Mesendoderm (in vitro differentiated cells): ENCODE measurements around the gene RASA2.
"Not testable (repeated sequence)": the region's sequence is repeated elsewhere in the genome, so short reads cannot be mapped to it uniquely, and the experiment has no call there.

Source experiments
- DNase-seq: peaks from one replicate; pipeline ENCODE4 v3.0.0; 2013
- H2AK5ac ChIP-seq: 2 replicates; pipeline ENCODE4 v1.6.1; 2013; ENCODE audit warnings: low read length, inconsistent platforms
- H2BK120ac ChIP-seq: 2 replicates; pipeline ENCODE4 v1.6.1; 2013; ENCODE audit warnings: low read depth, mild to moderate bottlenecking, low read length, moderate library complexity, mixed read lengths
- H2BK15ac ChIP-seq: replicated peaks from 2 replicates; pipeline ENCODE4 v1.6.1; 2013; ENCODE audit warnings: low read depth, mild to moderate bottlenecking, moderate library complexity
- H2BK5ac ChIP-seq: 2 replicates; pipeline ENCODE4 v1.6.1; 2013; ENCODE audit warnings: low read length, inconsistent platforms
- H3K18ac ChIP-seq: 2 replicates; pipeline ENCODE4 v1.6.1; 2013; ENCODE audit warnings: mild to moderate bottlenecking, low read length, mixed read lengths
- H3K23ac ChIP-seq: one replicate; pipeline ENCODE4 v1.6.1; 2013; ENCODE audit warnings: low read length
- H3K27ac ChIP-seq: 2 replicates; pipeline ENCODE4 v1.5.1; 2013; ENCODE audit warnings: low read depth, mild to moderate bottlenecking, inconsistent platforms, low read length, moderate library complexity
- H3K27me3 ChIP-seq: 2 replicates; pipeline ENCODE4 v1.6.1; 2013; ENCODE audit warnings: low read length, control low read depth, mild to moderate bottlenecking, inconsistent platforms; ENCODE audit not compliant: insufficient read depth, poor library complexity
- H3K36me3 ChIP-seq: 2 replicates; pipeline ENCODE4 v1.6.1; 2013; ENCODE audit warnings: low read length, inconsistent platforms; ENCODE audit not compliant: control insufficient read depth, insufficient read depth
- H3K4ac ChIP-seq: one replicate; pipeline ENCODE4 v1.6.1; 2013; ENCODE audit warnings: low read depth, mild to moderate bottlenecking, low read length, moderate library complexity
- H3K4me1 ChIP-seq: 2 replicates; pipeline ENCODE4 v1.6.1; 2013; ENCODE audit warnings: low read depth, low read length, inconsistent platforms; ENCODE audit not compliant: control insufficient read depth
- H3K4me2 ChIP-seq: 2 replicates; pipeline ENCODE4 v1.6.1; 2013; ENCODE audit warnings: low read length
- H3K4me3 ChIP-seq: 2 replicates; pipeline ENCODE4 v1.5.1; 2013; ENCODE audit warnings: mild to moderate bottlenecking, low read length
- H3K56ac ChIP-seq: one replicate; pipeline ENCODE4 v1.6.1; 2013; ENCODE audit warnings: low read length
- H3K79me1 ChIP-seq: 2 replicates; pipeline ENCODE4 v1.6.1; 2013; ENCODE audit warnings: low read length, inconsistent platforms
- H3K79me2 ChIP-seq: 2 replicates; pipeline ENCODE4 v1.6.1; 2013; ENCODE audit warnings: mild to moderate bottlenecking, low read length; ENCODE audit not compliant: control insufficient read depth, insufficient read depth
- H3K9ac ChIP-seq: 2 replicates; pipeline ENCODE4 v1.6.1; 2013; ENCODE audit warnings: low read length, inconsistent platforms
- H4K5ac ChIP-seq: one replicate; pipeline ENCODE4 v1.6.1; 2013; ENCODE audit warnings: low read length
- H4K8ac ChIP-seq: one replicate; pipeline ENCODE4 v1.6.1; 2013; ENCODE audit warnings: low read depth, mild to moderate bottlenecking, control low read depth, low read length, moderate library complexity
- WGBS: extraction: QIAGEN DNeasy Blood & Tissue Kit; methylation state at CpG from one replicate; pipeline ENCODE4 v1.1.7; 2013; ENCODE audit warnings: low lambda C conversion rate, missing lambda C conversion rate; ENCODE audit not compliant: insufficient coverage; ENCODE audit errors: extremely low coverage; 5-methylcytosine and 5-hydroxymethylcytosine counted together

RASA2 gene

DNA sequence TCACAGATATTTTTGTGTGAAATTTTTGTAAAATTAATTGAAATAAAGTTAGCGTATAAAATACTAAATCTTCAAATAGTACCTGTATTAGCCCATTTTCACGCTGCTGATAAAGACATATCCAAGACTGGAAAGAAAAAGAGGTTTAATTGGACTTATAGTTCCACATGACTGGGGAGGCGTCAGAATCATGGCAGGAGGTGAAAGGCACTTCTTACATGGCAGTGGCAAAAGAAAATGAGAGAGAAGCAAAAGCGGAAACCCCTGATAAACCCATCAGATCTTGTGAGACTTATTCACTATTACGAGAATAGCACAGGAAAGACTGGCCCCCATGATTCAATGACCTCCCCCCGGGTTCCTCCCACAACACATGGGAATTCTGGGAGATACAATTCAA, 49.2 kb downstream of the RASA2 start:
- H2BK15ac ChIP-seq, H3K4me1 ChIP-seq, H3K79me2 ChIP-seq, H3K23ac ChIP-seq, H4K5ac ChIP-seq, H3K36me3 ChIP-seq, H3K4me2 ChIP-seq, H3K9ac ChIP-seq, H2AK5ac ChIP-seq, DNase-seq, H2BK120ac ChIP-seq, H3K4me3 ChIP-seq, H3K4ac ChIP-seq, H3K27me3 ChIP-seq, H4K8ac ChIP-seq, H3K27ac ChIP-seq, H2BK5ac ChIP-seq, H3K79me1 ChIP-seq, H3K56ac ChIP-seq, H3K18ac ChIP-seq: not testable (repeated sequence)
- 100% methylated on average over 1 of the region's 6 CpGs for WGBS

DNA sequence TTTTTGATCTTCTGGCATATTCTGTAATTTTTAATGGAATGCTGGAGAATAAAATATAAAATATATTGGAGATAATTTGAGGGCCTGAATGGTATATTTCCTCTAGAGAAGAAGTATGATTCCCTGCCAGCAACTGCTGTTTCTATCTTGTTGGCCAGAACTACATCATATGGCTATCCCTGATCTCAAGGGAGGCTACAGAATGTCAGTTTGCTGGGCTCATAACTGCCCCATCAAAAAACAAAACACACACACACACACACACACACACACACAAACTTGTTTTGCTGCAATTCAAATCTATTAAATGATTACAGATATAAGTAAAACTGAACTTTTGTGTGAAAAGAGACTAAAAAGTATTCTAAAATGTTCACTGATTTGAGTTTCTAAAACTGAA, 51.0 kb downstream of the RASA2 start:
- Histone ChIP-seq H3K56ac (no peak overlapping the region), H2AK5ac (no peak overlapping the region), H3K9ac (no peak overlapping the region), H3K23ac (no peak overlapping the region), H3K4ac (no peak overlapping the region), H4K5ac (no peak overlapping the region), H2BK120ac (no peak overlapping the region), H3K27me3 (no peaks in the 10 kb centered on the region), H3K79me2 (no peaks in the 10 kb centered on the region), H3K36me3 (no peaks in the 10 kb centered on the region), H3K4me1 (no peaks in the 10 kb centered on the region), H3K27ac (no peak overlapping the region), H3K4me3 (no peak overlapping the region), H3K79me1 (no peaks in the 10 kb centered on the region), H3K18ac (no peak overlapping the region), H3K4me2 (no peak overlapping the region), H2BK5ac (no peak overlapping the region), H2BK15ac (no peak overlapping the region), H4K8ac (no peak overlapping the region)
- DNase-seq, result no peak

DNA sequence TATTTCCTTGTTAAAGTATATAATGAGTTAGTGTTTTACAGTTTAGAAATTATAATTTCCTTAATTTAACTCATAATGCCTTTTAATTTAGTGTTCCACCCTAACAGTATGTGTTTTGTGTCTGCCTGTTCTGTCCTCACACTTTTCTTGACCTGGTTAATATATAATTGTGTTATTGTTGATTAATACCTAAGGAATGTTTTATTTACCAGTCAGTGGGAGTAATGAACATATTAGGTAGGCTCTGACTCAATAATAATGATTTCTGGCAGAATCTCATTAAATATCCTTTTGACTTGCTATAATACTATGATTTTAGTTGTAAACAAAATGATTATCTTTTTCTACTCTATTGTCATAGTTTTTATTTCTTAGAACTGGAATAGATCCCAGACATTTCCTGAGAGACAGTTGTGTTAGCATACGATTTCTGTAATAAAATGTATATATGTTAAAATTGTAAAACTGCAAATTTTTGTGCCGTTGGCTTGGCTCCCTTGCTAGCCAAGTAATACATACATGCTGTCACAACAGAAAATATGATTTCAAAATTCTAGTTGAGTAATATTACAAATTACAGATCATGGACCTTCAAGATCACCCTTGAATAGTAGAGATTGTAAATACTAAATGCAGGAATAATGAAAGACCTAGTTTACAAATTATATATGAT, 51.9 kb downstream of the RASA2 start:
- H3K4me2 ChIP-seq, result no peak overlapping the region
- H2AK5ac ChIP-seq, result no peak overlapping the region
- H3K18ac ChIP-seq, result no peak overlapping the region
- H3K9ac ChIP-seq, result no peak overlapping the region
- no peak overlapping the region for H3K56ac ChIP-seq
- no peaks in the 10 kb centered on the region for H3K27me3 ChIP-seq
- no peak overlapping the region for H4K8ac ChIP-seq
- H3K23ac ChIP-seq, result no peak overlapping the region
- H2BK120ac ChIP-seq, result no peak overlapping the region
- no peak overlapping the region for H2BK5ac ChIP-seq
- no peak for DNase-seq
- H3K4me1 ChIP-seq, result no peaks in the 10 kb centered on the region
- H3K27ac ChIP-seq, result no peak overlapping the region
- no CpG with 5 or more reads among the region's 2 CpGs for WGBS
- H2BK15ac ChIP-seq, result no peak overlapping the region
- H3K4me3 ChIP-seq, result no peak overlapping the region
- no peak overlapping the region for H4K5ac ChIP-seq
- no peaks in the 10 kb centered on the region for H3K36me3 ChIP-seq
- no peaks in the 10 kb centered on the region for H3K79me1 ChIP-seq
- no peak overlapping the region for H3K4ac ChIP-seq
- no peaks in the 10 kb centered on the region for H3K79me2 ChIP-seq

DNA sequence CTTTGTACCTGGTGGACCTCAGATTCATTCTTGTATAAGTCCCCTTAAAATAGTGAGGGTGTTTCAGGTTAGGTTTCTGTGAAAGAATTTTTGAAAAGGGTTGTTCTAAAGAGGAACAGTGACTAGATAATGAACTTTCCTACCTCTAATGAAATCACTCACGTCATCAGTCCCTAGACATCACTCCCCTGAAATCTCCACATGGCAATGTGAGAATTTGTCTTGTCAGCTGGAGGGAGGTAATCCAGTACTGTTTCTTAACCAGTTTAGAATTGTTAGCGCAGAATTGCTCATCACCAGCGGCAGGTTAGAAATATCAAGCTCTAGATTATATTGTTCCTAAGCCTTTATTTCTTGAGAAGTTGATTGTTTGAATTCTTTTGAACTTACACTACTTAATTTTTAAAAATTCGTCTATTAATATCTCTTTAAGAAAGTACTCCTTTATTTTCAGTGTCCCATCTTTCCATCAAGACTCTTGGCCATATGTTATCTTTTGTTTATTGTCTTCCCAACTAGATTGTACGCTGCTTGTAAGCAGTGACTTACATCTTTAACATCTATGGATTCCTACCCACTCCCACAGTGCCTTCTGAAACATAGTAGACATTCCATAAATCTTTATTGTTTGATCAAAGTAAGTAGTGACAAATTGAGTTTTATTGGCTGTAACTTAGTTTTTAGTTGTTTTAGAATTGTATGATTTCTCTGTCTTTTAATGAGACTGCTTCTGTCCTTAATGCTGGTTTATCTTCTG, 52.8 kb downstream of the RASA2 start:
- Histone ChIP-seq H4K8ac (no peak overlapping the region), H3K27me3 (no peaks in the 10 kb centered on the region), H2BK15ac (no peak overlapping the region), H3K23ac (no peak overlapping the region), H3K18ac (no peak overlapping the region), H3K9ac (no peak overlapping the region), H3K27ac (no peak overlapping the region), H3K4me2 (no peak overlapping the region), H2BK120ac (no peak overlapping the region), H4K5ac (no peak overlapping the region), H2AK5ac (no peak overlapping the region), H3K4me3 (no peak overlapping the region), H2BK5ac (no peak overlapping the region), H3K36me3 (no peaks in the 10 kb centered on the region), H3K56ac (no peak overlapping the region), H3K4me1 (no peaks in the 10 kb centered on the region), H3K4ac (no peak overlapping the region), H3K79me1 (no peaks in the 10 kb centered on the region), H3K79me2 (no peaks in the 10 kb centered on the region)
- DNase-seq, result no peak
- 100% methylated on average over 1 of the region's 5 CpGs for WGBS

DNA sequence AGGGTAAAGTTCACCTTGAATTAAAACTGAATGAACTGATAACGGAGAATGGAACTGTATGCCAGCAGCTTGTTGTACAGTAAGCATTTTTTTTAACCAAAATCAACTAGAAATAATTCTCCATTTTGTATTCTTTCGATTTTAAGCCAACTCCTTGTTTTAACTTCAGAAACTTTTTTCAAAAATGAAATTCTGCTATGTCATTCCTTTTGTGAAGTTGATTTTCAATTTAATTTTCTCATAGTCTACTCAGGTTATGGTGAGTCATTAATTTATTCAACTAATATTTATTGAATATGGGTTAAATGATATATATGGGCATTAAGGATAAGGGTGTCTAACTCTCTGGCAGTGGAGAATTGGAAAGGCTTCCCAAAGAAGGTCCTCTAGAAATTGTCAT, 53.7 kb downstream of the RASA2 start:
- H3K23ac ChIP-seq, result no peak overlapping the region
- H3K4me2 ChIP-seq, result no peak overlapping the region
- no peak overlapping the region for H3K18ac ChIP-seq
- no peak overlapping the region for H2BK15ac ChIP-seq
- no peak overlapping the region for H3K27ac ChIP-seq
- H3K79me2 ChIP-seq, result no peaks in the 10 kb centered on the region
- H2AK5ac ChIP-seq, result no peak overlapping the region
- H2BK5ac ChIP-seq, result no peak overlapping the region
- no peak overlapping the region for H3K9ac ChIP-seq
- H2BK120ac ChIP-seq, result no peak overlapping the region
- H3K56ac ChIP-seq, result no peak overlapping the region
- no peak overlapping the region for H3K4ac ChIP-seq
- no peak overlapping the region for H3K4me3 ChIP-seq
- H3K36me3 ChIP-seq, result no peaks in the 10 kb centered on the region
- H3K4me1 ChIP-seq, result no peaks in the 10 kb centered on the region
- H4K5ac ChIP-seq, result no peak overlapping the region
- no peaks in the 10 kb centered on the region for H3K27me3 ChIP-seq
- no CpG with 5 or more reads among the region's 2 CpGs for WGBS
- no peak for DNase-seq
- H4K8ac ChIP-seq, result no peak overlapping the region
- no peaks in the 10 kb centered on the region for H3K79me1 ChIP-seq
